OCI-LY7 (cell line): Measurements from ENCODE around the gene ADD2.

Experiments used
- EZH2phosphoT487 ChIP-seq: fragments of 200-600 bp; sonication (generic); IDR thresholded peaks from 2 replicates; pipeline ENCODE4 v1.6.1; 2018; ENCODE audit warnings: low read depth, borderline replicate concordance, mild to moderate bottlenecking, mixed run types, antibody characterized with exemption, low read length, moderate library complexity, mixed read lengths
- TF ChIP-seq, protein P1 (sequence below): fragments of 200-600 bp; sonication (generic); conservative IDR thresholded peaks from 2 replicates; pipeline ENCODE4 v1.5.1; 2014; ENCODE audit warnings: mild to moderate bottlenecking, antibody characterized with exemption, low read length, moderate library complexity, mixed read lengths

DNA sequence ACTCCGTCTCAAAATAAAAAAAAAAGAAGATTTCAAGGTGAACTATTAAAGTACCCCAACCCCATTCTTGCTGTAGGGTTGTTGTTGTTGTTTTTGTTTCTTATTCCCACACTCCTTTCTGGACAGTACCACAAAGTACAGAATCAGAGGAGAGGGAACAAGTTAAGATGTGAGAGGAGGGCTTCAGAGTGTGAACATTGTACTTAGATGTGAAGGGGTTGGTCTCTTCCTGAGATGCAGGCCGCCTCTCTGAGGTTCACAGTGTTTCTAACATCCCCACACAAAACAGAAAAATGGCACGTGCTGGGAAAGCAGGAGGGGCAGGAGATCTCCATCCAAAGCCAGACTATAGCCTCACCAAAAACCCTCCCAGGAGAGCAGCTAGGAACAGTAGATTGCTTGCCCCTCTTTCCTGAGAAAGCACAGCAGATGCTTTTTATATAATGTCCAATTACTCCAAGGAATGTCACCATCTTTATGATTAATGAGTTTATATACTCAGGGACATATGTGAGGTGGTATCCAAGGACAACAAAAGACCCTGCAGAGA is 22.6 kb downstream of the ADD2 start:
- TF ChIP-seq, protein P1, sequence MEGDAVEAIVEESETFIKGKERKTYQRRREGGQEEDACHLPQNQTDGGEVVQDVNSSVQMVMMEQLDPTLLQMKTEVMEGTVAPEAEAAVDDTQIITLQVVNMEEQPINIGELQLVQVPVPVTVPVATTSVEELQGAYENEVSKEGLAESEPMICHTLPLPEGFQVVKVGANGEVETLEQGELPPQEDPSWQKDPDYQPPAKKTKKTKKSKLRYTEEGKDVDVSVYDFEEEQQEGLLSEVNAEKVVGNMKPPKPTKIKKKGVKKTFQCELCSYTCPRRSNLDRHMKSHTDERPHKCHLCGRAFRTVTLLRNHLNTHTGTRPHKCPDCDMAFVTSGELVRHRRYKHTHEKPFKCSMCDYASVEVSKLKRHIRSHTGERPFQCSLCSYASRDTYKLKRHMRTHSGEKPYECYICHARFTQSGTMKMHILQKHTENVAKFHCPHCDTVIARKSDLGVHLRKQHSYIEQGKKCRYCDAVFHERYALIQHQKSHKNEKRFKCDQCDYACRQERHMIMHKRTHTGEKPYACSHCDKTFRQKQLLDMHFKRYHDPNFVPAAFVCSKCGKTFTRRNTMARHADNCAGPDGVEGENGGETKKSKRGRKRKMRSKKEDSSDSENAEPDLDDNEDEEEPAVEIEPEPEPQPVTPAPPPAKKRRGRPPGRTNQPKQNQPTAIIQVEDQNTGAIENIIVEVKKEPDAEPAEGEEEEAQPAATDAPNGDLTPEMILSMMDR, result no peak
- TF ChIP-seq EZH2phosphoT487, result no peak
